HTR-8/SVneo (cell line): ENCODE data around the gene CMIP.
"Not testable (repeated sequence)": the region's sequence is repeated elsewhere in the genome, so short reads cannot be mapped to it uniquely, and the experiment has no call there.

ENCODE experiments used
- DNase-seq: peaks from one replicate; pipeline ENCODE4 v3.0.0; 2011; ENCODE audit warnings: low spot score, mixed read lengths; ENCODE audit not compliant: insufficient read length
- FAIRE-seq: peaks from 2 replicates; lab custom pipeline; 2011; peaks lifted over from hg19 to GRCh38; lab: Jason Lieb, UNC

CMIP gene

DNA sequence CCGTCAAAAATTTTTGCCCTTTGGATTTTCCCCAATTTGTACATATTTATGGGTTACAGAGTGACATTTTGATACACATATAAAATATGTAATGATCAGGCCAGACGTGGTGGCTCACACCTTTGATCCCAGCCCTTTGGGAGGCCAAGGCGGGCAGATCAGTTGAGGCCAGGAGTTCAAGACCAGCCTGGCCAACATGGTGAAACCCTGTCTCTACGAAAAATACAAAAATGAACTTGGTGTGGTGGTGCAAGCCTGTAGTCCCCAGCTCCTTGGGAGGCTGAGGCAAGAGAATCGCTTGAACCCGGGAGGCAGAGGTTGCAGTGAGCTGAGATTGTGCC, 296.8 kb downstream of the CMIP start:
- FAIRE-seq, DNase-seq: not testable (repeated sequence)

DNA sequence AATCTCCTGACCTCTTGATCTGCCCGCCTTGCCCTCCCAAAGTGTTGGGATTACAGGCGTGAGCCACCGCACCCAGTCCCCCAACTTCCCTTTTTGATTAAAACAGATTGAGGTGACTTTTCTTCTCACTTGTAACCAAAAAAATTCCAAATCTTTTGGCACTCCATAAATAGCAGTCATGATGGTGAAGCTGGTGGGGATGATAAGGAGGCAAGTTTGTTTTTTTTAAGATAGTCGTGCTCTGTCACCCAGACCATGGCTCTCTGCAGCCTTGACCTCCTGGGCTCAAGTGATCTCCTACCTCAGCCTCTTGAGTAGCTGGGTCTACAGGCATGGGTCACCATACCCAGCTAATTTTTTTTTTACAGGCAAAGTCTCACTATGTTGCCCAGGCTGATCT, 299.8 kb downstream of the CMIP start:
- FAIRE-seq (no peak), DNase-seq (no peak)

DNA sequence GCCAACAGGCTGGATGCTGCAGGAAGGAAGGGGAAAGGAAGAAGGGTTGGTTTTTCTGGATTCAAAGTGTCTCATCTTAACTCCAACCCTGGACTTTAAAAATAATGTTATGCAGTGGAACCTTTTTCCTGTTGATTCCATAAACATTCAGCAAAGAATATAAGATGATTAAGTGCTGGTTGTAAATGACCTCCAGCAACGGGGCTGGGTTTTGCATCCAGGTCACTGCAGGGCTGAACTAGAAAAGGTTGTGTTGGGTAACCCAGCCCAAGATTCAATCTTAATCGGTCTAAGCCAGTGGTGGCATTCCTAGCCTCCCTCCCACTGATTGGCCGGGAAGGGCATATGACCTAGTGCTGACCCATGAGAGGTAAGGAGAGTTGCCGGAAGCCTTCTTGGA, 300.3 kb downstream of the CMIP start:
- DNase-seq (no peak), FAIRE-seq (no peak)

DNA sequence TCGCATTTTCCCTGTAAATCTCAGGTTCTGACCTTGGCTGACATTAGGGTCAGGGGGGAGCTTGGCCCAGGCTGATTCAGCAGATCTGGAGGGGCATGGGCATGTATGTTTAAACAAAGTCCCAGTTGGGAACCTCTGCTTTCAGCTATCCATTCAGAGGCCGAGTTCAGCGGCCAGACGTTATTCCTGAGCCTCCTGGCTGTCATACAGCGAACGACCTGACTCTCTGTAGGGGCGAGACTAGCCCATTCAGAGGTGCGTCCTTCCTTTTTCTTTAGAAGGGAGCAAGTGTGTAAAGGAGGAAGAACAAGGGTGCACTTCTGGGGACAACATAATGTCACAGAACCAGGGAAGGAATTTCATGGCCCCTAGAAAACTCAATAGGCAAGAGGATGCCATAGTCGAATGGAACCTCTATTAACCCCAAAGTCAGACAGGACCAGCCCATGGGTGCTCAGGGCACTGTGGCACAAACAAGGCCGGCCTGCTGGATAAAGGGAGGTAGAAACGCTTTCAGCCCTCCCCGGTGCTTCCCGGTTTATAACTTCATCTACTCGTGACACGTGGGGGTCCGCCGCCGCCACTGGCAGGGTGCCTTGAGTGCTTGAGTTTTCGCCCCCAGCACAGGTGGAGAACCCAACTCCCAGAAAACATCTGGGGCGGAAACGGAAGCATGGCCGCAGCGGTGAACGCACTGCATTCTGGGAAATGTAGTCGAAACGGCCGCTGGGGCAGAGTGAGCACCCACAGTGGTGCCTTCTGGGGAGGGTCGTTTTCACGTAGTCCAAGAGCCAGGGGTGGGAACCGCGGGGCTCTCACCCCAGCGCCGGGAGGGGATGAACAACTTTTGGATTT, 301.3 kb downstream of the CMIP start:
- FAIRE-seq: peak; percentile 83
- peak; percentile 92 for DNase-seq

DNA sequence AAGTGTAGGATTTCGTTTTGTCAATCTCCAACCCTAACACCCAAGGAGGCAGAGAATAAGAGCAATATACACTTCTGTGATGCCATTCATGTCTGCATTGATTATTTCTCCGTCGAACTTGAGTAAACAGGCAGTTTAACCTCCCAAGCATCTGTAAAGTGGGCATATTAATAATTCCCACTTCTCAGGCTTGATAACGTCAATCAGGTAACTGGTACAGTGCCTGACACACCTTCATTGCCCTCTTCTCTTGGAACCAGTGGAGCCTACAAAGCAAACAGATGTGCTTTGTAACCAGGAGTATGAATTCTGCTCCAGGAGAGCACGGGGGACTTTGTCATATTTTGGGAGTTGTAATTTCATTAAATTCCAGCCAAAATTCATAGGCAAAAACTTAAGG, 302.0 kb downstream of the CMIP start:
- no peak for DNase-seq
- no peak for FAIRE-seq

DNA sequence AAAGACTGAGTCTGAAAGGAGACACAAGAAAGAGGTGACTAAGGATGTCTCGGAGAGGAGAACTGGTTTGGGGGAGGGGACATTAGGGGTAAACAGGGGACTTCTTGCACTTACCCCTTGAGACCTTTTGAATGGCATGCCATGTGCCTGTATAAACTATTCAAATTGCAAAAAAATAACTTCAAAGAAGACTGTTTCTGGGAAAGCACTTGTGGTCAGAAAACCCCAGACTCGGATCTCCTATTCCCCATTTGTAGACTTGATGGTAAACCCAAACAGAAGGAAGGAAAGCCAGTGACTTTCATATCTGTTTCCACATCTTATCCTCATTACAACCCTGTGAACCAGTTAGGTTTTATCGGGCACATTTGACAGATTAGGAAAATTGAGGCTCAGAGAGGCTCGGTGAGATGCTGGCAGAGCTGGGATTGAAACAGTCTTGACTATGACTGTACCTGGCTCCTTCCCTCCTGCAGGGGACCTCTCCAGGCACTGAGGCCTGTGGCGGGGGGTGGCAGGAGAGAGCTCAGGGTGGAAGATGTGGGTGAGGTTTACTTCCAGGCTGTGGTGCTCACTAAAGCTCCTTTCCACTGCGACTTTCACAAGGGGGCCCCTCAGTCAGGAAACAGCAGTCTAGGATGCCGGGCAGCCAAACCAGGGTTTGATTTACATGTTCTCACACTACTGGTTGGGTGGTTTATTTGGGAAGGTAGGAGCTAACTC, 304.0 kb downstream of the CMIP start:
- DNase-seq: no peak
- FAIRE-seq: no peak

DNA sequence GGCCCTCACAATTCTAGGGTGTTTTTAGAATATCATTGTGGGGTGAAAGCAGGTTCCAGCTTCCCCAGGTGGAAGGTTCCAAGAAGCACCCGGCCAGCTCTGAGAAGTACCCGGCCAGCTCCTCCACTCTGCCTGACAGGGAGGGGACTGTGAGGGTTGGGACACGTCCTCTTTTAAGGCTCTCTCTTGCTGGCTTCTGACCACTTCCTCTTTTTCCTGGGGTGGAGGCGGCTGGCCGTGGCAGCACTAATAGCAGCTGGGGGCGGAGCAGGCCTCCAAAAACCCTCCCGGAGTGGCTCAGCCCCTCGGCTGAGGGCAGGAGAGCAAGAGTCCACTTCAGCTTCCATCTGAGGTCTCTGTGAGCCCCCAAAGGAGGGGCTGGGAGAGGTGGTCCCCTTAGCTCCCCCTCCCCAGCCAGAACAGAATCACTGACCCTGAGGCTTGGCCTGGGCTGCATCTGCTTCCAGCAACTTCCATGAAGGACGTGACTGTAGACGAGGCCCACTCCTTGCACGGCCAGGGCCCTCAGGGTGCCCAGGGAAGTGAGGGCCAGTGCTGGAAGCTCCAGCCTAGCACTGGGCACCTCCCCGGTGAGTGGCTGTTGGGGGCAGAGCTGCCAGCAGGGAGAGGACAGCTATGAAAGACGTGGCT, 307.7 kb downstream of the CMIP start:
- DNase-seq (no peak), FAIRE-seq (no peak)

DNA sequence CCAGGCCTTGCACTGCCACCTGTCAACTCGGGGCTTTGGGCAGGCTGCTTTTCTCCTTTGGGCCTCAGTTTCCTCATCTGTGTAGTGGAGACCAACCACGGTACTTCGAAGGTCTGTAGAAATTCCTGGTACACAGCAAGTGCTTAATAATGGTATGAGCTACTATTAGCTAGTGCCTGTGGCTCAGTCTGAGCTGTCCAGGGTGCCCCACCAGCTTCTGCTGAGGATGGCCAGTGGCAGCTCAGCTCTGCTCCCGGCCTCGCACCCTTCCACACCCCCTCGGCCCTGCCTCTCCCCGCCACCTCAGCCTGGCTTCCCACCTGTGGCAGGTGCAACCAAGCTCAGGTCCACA, 308.2 kb downstream of the CMIP start:
- FAIRE-seq: no peak
- no peak for DNase-seq

DNA sequence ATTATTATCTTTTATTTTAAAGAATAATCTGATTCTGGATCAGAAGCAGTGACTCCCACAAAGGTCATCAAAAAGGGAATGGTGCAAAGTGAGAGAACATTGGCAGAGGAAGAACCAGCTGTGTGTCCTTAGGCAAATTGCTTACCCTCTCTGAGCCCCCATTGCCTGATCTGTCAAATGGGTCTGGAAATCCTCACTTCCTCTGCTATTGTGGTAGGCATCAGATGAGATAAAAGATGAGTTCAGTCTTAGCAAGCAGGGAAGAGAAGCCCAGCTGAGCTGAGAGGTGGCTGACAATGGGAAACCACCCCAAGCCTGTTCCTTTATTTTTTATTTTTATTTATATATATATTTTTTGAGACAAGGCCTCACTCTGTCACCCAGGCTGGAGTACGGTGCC, 310.2 kb downstream of the CMIP start:
- DNase-seq (no peak), FAIRE-seq (no peak)

DNA sequence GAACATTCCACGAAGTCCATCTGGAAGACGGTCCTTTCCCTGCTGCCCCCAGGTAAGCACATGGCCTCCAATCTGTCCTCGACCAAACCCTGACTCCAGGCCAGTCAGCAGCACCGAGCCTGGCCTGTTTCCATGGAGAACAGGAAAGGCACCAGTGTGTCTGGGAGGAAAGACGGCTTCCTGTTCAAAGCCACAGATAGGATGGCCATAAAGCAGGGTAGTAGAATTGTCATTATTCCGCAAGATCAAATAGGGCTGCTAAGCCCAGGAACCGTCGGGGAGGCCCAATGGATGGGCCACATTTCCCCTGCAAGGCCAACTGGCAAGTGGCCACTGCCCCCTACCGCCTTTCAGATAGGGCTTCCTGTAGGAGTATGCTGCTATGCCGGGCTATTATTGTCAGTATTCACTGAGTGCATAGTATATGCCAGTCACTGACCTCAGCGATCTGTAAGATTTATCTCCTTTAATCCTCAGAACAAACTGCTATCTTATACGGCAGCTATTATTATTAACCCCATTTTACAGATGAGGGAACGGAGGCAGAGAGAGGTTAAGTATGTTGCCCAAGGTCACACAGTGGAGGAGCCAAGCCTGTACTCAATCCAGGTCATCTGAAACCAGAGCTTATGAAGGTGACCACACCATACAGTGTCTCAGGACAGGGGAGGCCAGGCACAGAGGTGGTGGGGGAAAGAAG, 311.5 kb downstream of the CMIP start:
- no peak for DNase-seq
- FAIRE-seq: no peak

DNA sequence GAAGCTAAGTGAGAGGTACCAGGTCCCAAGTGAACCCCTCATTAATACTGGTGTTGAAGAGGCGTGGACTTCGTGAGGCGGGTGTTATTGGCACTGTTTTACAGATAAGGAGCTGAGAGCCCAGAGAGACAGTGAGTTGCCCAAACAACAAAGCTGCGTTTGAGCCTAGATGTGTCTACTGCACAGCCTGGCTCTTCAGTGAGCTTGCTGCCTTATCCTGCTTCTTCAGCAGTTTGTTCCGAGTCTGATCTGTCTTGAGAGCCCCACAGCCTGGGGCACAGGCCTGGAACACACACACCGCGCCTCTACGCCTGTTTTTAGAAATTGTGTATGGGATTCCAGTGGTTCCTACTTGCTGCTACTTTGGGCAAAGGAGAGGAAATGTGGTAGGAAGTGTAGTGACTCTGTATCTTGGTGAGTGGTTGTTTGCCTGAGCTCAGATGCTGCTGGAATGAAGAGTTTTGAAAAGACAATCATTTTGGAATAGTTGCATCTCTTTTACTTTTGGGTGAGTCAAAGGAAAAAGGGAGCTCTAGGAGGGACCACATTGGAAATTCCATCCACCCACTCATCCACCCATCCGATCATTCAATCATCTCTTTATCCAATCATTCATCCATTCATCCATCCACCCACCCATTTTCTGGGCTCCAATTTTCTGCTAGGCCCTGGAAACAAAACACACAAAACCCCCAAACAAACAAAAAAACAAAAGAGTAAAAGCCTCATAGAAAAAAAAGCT, 312.2 kb downstream of the CMIP start:
- no peak for DNase-seq

DNA sequence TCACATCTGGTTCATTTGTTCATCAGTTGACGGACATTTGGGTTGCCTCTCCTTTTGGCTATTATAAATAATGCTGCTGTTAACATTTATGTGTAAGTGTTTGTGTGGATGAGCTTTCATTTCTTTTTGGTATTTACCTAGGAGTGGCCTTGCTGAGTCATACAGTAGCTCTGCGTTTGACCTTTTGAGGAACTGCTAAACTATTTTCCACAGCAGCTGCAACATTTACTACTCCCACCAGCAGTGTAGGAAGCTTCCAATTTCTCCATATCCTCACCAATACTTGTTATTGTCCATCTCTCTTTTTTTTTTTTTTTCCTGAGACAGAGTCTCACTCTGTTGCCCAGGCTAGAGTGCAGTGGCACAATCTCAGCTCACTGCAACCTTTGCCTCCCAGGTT, 313.8 kb downstream of the CMIP start:
- FAIRE-seq (no peak), DNase-seq (no peak)

More for the DNA sequence above, 312.2 kb downstream of the CMIP start:
- FAIRE-seq: no peak
